HCT116 (cell line): ENCODE results near the gene CUBN. TPM values are rescaled to one million over a fixed set of nuclear protein-coding genes. Genes with fewer than 3 reads are reported as not detected.

Experiments
- ATAC-seq: fragments of 200-7000 bp; cut with Tn5 transposase; 2 replicates; pipeline ENCODE4 v1.9.1; 2020; ENCODE audit warnings: mild to moderate bottlenecking, moderate library complexity
- BruUV-seq: library from RNA; stranded (reverse); fragments of 400-500 nt; replicated peaks from 2 replicates; lab custom pipeline; 2021; lab: Mats Ljungman, UMichigan
- CTCF ChIA-PET: fragments of 300-600 bp; sonication (Branson Sonifier 250); formaldehyde crosslinking; loops from one replicate; lab custom pipeline; 2021; ENCODE audit warnings: antibody characterized with exemption; lab: Charles Lee
- POLR2A ChIA-PET: fragments of 300-600, 350-600 bp; sonication (Branson Sonifier 250); formaldehyde crosslinking; loops from one replicate; lab custom pipeline; 2021; ENCODE audit warnings: antibody characterized with exemption; lab: Charles Lee
- RAD21 ChIA-PET, 2 experiments: fragments of 300-600 bp; sonication (Branson Sonifier 250); formaldehyde crosslinking; loops; one replicate each; lab custom pipeline; 2023; ENCODE audit warnings: low total read pairs in 2 of 2; ENCODE audit not compliant: uncharacterized antibody in 2 of 2, unreplicated experiment in 2 of 2, low non-redundant PET in 1 of 2; lab: Charles Lee
- DNase-seq: peaks from one replicate; pipeline ENCODE4 v3.0.0-alpha.2; 2010; ENCODE audit warnings: low read depth, low spot score
- H2AFZ ChIP-seq: fragments of 200-600 bp; shearing (Covaris generic), sonication (generic); 2 replicates; pipeline ENCODE4 v1.6.1; 2017; ENCODE audit warnings: low read depth, mixed run types, mixed read lengths, antibody characterized with exemption, low read length; ENCODE audit not compliant: poor library complexity, severe bottlenecking
- H3K27ac ChIP-seq: 2 replicates; pipeline ENCODE4 v1.5.1; 2012; ENCODE audit warnings: low read depth, low read length
- H3K27me3 ChIP-seq: fragments of 200-600 bp; sonication (generic); 2 replicates; pipeline ENCODE4 v1.6.1; 2016; ENCODE audit warnings: mixed run types, low read length, mixed read lengths; ENCODE audit not compliant: insufficient read depth
- H3K36me3 ChIP-seq, 2 experiments: fragments of 200-500 bp in 1 of 2; fragments of 200-600 bp in 1 of 2; sonication (Bioruptor generic) in 1 of 2; sonication (generic) in 1 of 2; 2 replicates each; pipeline versions ENCODE4 v1.5.1 to v1.6.1; 2014 to 2016; ENCODE audit warnings: low read length in 2 of 2, inconsistent platforms in 1 of 2, mixed read lengths in 1 of 2, mixed run types in 1 of 2; ENCODE audit not compliant: insufficient read depth in 2 of 2, control insufficient read depth in 1 of 2
- H3K4me1 ChIP-seq, 2 experiments: fragments of 200-600 bp in 1 of 2; sonication (generic) in 1 of 2; 2 replicates each; pipeline versions ENCODE4 v1.5.1 to v1.6.1; 2012 to 2017; ENCODE audit warnings: low read length in 2 of 2, inconsistent platforms in 1 of 2, mild to moderate bottlenecking in 1 of 2, mixed read lengths in 1 of 2, mixed run types in 1 of 2, moderate library complexity in 1 of 2; ENCODE audit not compliant: insufficient read depth in 2 of 2, control insufficient read depth in 1 of 2
- H3K4me2 ChIP-seq: fragments of 200-600 bp; sonication (generic); 2 replicates; pipeline ENCODE4 v1.6.1; 2017; ENCODE audit warnings: mixed run types, low read length, mixed read lengths
- H3K4me3 ChIP-seq, 2 experiments: fragments of 200-600 bp in 1 of 2; sonication (generic) in 1 of 2; replicated peaks in 1 of 2; 2 replicates each; pipeline ENCODE4 v1.5.1; 2011 to 2016; ENCODE audit warnings: low read length in 2 of 2, control low read depth in 1 of 2, low read depth in 1 of 2, mild to moderate bottlenecking in 1 of 2, mixed read lengths in 1 of 2, mixed run types in 1 of 2
- H3K79me2 ChIP-seq: fragments of 200-600 bp; sonication (generic); 2 replicates; pipeline ENCODE4 v1.6.1; 2017; ENCODE audit warnings: mild to moderate bottlenecking, mixed run types, low read length, moderate library complexity, mixed read lengths; ENCODE audit not compliant: insufficient read depth
- H3K9ac ChIP-seq: fragments of 200-600 bp; sonication (generic); 2 replicates; pipeline ENCODE4 v1.6.1; 2016; ENCODE audit warnings: low read length, mixed read lengths
- H3K9me2 ChIP-seq: fragments of 200-600 bp; sonication (generic), shearing (Covaris generic); 2 replicates; pipeline ENCODE4 v1.6.1; 2017; ENCODE audit warnings: mixed run types, mild to moderate bottlenecking, moderate library complexity; ENCODE audit not compliant: insufficient read depth
- H3K9me3 ChIP-seq, 2 experiments: fragments of 200-500 bp in 1 of 2; fragments of 200-600 bp in 1 of 2; sonication (Bioruptor generic) in 1 of 2; sonication (generic) in 1 of 2; 2 replicates each; pipeline ENCODE4 v1.6.1; 2014 to 2017; ENCODE audit warnings: low read length in 2 of 2, mixed read lengths in 2 of 2, inconsistent platforms in 1 of 2, low read depth in 1 of 2, mild to moderate bottlenecking in 1 of 2, mixed run types in 1 of 2, moderate library complexity in 1 of 2; ENCODE audit not compliant: control insufficient read depth in 1 of 2, insufficient read depth in 1 of 2
- H4K20me1 ChIP-seq: fragments of 200-600 bp; sonication (generic), shearing (Covaris generic); 2 replicates; pipeline ENCODE4 v1.6.1; 2017; ENCODE audit warnings: mixed run types, mild to moderate bottlenecking, moderate library complexity; ENCODE audit not compliant: insufficient read depth
- EGR1 ChIP-seq: IDR thresholded peaks from 2 replicates; pipeline ENCODE4 v1.6.1; 2012; ENCODE audit warnings: low read depth
- EZH2phosphoT487 ChIP-seq: fragments of 200-600 bp; IDR thresholded peaks from 2 replicates; pipeline ENCODE4 v1.6.1; 2018; ENCODE audit warnings: antibody characterized with exemption, borderline replicate concordance
- ZNF274 ChIP-seq: fragments of 200-500 bp; sonication (Bioruptor generic); IDR thresholded peaks from 2 replicates; pipeline ENCODE4 v1.6.1; 2014; ENCODE audit warnings: mild to moderate bottlenecking, low read depth, low read length, inconsistent platforms
- intact Hi-C: fragments of 100-400 bp; cut with micrococcal nuclease; formaldehyde crosslinking; loops from 2 replicates; pipeline ENCODE4 v1.10.0; 2022
- total RNA-seq: library from RNA; stranded (reverse); gene quantifications from one replicate; pipeline ENCODE4 v1.2.1, GENCODE V29; 2021; ENCODE audit not compliant: unreplicated experiment
- TF ChIP-seq, protein P1 (sequence below): IDR thresholded peaks from 2 replicates; pipeline ENCODE4 v1.6.1; 2011; ENCODE audit warnings: mild to moderate bottlenecking, low read length, moderate library complexity; ENCODE audit not compliant: insufficient replicate concordance; ENCODE audit errors: extremely low read depth
- TF ChIP-seq, protein P2 (sequence below): IDR thresholded peaks from 2 replicates; pipeline ENCODE4 v1.6.1; 2012; ENCODE audit warnings: low read depth

CUBN gene
- total RNA-seq, 1 experiment from 2014 or later = 1.2 TPM

- Histone ChIP-seq H3K4me3 (no peak overlapping the region), H2AFZ (no peak overlapping the region), H3K4me1 (no peaks in the 10 kb centered on the region), H4K20me1 (no peaks in the 10 kb centered on the region), H3K9ac (no peak overlapping the region), H3K9me3 (no peaks in the 10 kb centered on the region), H3K4me2 (no peak overlapping the region), H3K36me3 (no peaks in the 10 kb centered on the region), H3K79me2 (no peaks in the 10 kb centered on the region), H3K27me3 (no peaks in the 10 kb centered on the region), H3K27ac (no peak overlapping the region), H3K9me2 (no peaks in the 10 kb centered on the region)
- BruUV-seq = no TSS peak
- POLR2A ChIA-PET = no interaction called here
- CTCF ChIA-PET = no interaction called here
- TF ChIP-seq ZNF274 (no peak), EGR1 (no peak), EZH2phosphoT487 (no peak)
- TF ChIP-seq, protein P1, sequence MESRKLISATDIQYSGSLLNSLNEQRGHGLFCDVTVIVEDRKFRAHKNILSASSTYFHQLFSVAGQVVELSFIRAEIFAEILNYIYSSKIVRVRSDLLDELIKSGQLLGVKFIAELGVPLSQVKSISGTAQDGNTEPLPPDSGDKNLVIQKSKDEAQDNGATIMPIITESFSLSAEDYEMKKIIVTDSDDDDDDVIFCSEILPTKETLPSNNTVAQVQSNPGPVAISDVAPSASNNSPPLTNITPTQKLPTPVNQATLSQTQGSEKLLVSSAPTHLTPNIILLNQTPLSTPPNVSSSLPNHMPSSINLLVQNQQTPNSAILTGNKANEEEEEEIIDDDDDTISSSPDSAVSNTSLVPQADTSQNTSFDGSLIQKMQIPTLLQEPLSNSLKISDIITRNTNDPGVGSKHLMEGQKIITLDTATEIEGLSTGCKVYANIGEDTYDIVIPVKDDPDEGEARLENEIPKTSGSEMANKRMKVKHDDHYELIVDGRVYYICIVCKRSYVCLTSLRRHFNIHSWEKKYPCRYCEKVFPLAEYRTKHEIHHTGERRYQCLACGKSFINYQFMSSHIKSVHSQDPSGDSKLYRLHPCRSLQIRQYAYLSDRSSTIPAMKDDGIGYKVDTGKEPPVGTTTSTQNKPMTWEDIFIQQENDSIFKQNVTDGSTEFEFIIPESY = no peak
- TF ChIP-seq, protein P2, sequence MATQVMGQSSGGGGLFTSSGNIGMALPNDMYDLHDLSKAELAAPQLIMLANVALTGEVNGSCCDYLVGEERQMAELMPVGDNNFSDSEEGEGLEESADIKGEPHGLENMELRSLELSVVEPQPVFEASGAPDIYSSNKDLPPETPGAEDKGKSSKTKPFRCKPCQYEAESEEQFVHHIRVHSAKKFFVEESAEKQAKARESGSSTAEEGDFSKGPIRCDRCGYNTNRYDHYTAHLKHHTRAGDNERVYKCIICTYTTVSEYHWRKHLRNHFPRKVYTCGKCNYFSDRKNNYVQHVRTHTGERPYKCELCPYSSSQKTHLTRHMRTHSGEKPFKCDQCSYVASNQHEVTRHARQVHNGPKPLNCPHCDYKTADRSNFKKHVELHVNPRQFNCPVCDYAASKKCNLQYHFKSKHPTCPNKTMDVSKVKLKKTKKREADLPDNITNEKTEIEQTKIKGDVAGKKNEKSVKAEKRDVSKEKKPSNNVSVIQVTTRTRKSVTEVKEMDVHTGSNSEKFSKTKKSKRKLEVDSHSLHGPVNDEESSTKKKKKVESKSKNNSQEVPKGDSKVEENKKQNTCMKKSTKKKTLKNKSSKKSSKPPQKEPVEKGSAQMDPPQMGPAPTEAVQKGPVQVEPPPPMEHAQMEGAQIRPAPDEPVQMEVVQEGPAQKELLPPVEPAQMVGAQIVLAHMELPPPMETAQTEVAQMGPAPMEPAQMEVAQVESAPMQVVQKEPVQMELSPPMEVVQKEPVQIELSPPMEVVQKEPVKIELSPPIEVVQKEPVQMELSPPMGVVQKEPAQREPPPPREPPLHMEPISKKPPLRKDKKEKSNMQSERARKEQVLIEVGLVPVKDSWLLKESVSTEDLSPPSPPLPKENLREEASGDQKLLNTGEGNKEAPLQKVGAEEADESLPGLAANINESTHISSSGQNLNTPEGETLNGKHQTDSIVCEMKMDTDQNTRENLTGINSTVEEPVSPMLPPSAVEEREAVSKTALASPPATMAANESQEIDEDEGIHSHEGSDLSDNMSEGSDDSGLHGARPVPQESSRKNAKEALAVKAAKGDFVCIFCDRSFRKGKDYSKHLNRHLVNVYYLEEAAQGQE = no peak
- intact Hi-C loops = no loop called here
- DNase-seq (no peak), ATAC-seq (no peak)
- RAD21 ChIA-PET = no interaction called here
Measured at GRCh38 chr10:16957038-16957437, 172.6 kb downstream of the CUBN start.
